Neural progenitor cell (in vitro differentiated cells): ENCODE data around the gene GRIN2A. TPM values are rescaled to one million over a fixed set of nuclear protein-coding genes. Genes with fewer than 3 reads are reported as not detected.

Experiments used
- DNase-seq: peaks from one replicate; pipeline ENCODE4 v3.0.0-alpha.2; 2016; ENCODE audit warnings: low spot score
- H2AFZ ChIP-seq: fragments of 200-600 bp; sonication (generic); replicated peaks from 2 replicates; pipeline ENCODE4 v1.6.1; 2016; ENCODE audit warnings: antibody characterized with exemption
- H3F3A ChIP-seq: fragments of 200-600 bp; sonication (generic); 2 replicates; pipeline ENCODE4 v1.6.1; 2016; ENCODE audit warnings: antibody characterized with exemption, low read depth
- H3K27ac ChIP-seq: fragments of 200-600 bp; sonication (generic); 2 replicates; pipeline ENCODE4 v1.5.1; 2016; ENCODE audit warnings: mild to moderate bottlenecking
- H3K27me3 ChIP-seq: fragments of 200-600 bp; sonication (generic); 2 replicates; pipeline ENCODE4 v1.6.1; 2016; ENCODE audit warnings: mild to moderate bottlenecking, moderate library complexity
- H3K36me3 ChIP-seq: fragments of 200-600 bp; sonication (generic); 2 replicates; pipeline ENCODE4 v1.5.1; 2016
- H3K4me1 ChIP-seq: fragments of 200-600 bp; sonication (generic); 2 replicates; pipeline ENCODE4 v1.6.1; 2016; ENCODE audit warnings: mixed run types
- H3K4me2 ChIP-seq: fragments of 200-600 bp; sonication (generic); 2 replicates; pipeline ENCODE4 v1.6.1; 2016
- H3K4me3 ChIP-seq: fragments of 200-600 bp; sonication (generic); 2 replicates; pipeline ENCODE4 v1.5.1; 2016
- H3K79me2 ChIP-seq: fragments of 200-600 bp; sonication (generic); 2 replicates; pipeline ENCODE4 v1.6.1; 2016; ENCODE audit warnings: low read depth
- H3K9ac ChIP-seq: fragments of 200-600 bp; sonication (generic); 2 replicates; pipeline ENCODE4 v1.6.1; 2016
- H3K9me3 ChIP-seq: fragments of 200-600 bp; sonication (generic); 2 replicates; pipeline ENCODE4 v1.5.1; 2016; ENCODE audit warnings: low read depth
- H4K20me1 ChIP-seq: fragments of 200-600 bp; sonication (generic); 2 replicates; pipeline ENCODE4 v1.6.1; 2016; ENCODE audit warnings: low read depth
- H3K27ac Mint-ChIP-seq: 3 replicates; pipeline ENCODE4 v1.8.0; 2021; ENCODE audit warnings: mixed read lengths
- H3K27me3 Mint-ChIP-seq: 2 replicates; pipeline ENCODE4 v1.8.0; 2022; ENCODE audit warnings: low read depth, mild to moderate bottlenecking, inconsistent platforms, moderate library complexity, mixed read lengths; ENCODE audit not compliant: insufficient read depth
- H3K36me3 Mint-ChIP-seq: 3 replicates; pipeline ENCODE4 v1.8.0; 2021; ENCODE audit warnings: mixed read lengths
- H3K4me1 Mint-ChIP-seq: 3 replicates; pipeline ENCODE4 v1.8.0; 2021; ENCODE audit warnings: mixed read lengths
- H3K4me3 Mint-ChIP-seq: 3 replicates; pipeline ENCODE4 v1.8.0; 2021; ENCODE audit warnings: mild to moderate bottlenecking, moderate library complexity, mixed read lengths
- H3K9me3 Mint-ChIP-seq: 3 replicates; pipeline ENCODE4 v1.8.0; 2020; ENCODE audit warnings: mixed read lengths
- CTCF ChIP-seq: fragments of 200-600 bp; sonication (generic); IDR thresholded peaks from 2 replicates; pipeline ENCODE4 v1.5.1; 2017; ENCODE audit warnings: antibody characterized with exemption, mild to moderate bottlenecking
- EZH2 ChIP-seq: fragments of 200-600 bp; sonication (generic); IDR thresholded peaks from 2 replicates; pipeline ENCODE4 v1.6.1; 2017; ENCODE audit warnings: antibody characterized with exemption, mild to moderate bottlenecking, moderate library complexity
- EZH2phosphoT487 ChIP-seq: fragments of 200-600 bp; sonication (generic); IDR thresholded peaks from 2 replicates; pipeline ENCODE4 v1.6.1; 2017; ENCODE audit warnings: antibody characterized with exemption
- total RNA-seq: library from RNA; depleted of rRNA; stranded (reverse); fragments of >200 nt; gene quantifications from 2 replicates; pipeline ENCODE4 v1.2.3, GENCODE V29; 2015; ENCODE audit warnings: low replicate concordance

GRIN2A gene
- total RNA-seq, 1 donor from 2014 or later, result 1.6 TPM

DNA sequence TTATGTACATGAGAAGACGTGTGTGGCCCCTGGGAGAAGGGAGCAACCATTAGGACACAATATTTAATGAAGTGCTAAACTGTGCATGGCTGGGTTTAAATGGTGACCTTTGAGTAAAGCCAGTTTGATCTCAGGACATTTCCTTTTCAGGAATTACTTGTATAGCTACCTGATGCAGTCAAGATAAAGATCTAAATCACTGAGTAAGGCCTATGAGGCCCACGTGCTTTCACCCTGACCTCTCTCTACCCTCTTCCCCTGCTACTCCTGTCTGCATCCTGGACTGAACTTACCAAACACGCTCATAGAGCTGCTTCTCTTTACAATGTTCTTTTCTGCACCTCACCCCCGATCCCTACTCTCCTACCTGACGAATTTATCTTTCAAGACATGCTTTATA lies 98.9 kb downstream of the GRIN2A start:
- no peak overlapping the region for H3K4me2 ChIP-seq
- H3K79me2 ChIP-seq, result no peaks in the 10 kb centered on the region
- H3K36me3 ChIP-seq, result no peaks in the 10 kb centered on the region
- H3K27me3 ChIP-seq, result no peaks in the 10 kb centered on the region
- H3K4me1 Mint-ChIP-seq, result peaks cover 29% of the 10 kb centered on the region
- no peak overlapping the region for H3K27ac ChIP-seq
- H3K27ac Mint-ChIP-seq, result peak overlapping the region; percentile 27
- peaks cover 15% of the 10 kb centered on the region for H3K4me1 ChIP-seq
- no peak overlapping the region for H3K4me3 ChIP-seq
- H3K27me3 Mint-ChIP-seq, result peaks cover 3% of the 10 kb centered on the region
- no peaks in the 10 kb centered on the region for H3F3A ChIP-seq
- no peak overlapping the region for H3K9ac ChIP-seq
- H3K36me3 Mint-ChIP-seq, result no peaks in the 10 kb centered on the region
- H4K20me1 ChIP-seq, result no peaks in the 10 kb centered on the region
- DNase-seq, result no peak
- no peak overlapping the region for H2AFZ ChIP-seq
- H3K4me3 Mint-ChIP-seq, result no peak overlapping the region
- no peaks in the 10 kb centered on the region for H3K9me3 ChIP-seq
- H3K9me3 Mint-ChIP-seq, result no peaks in the 10 kb centered on the region
- no peak for TF ChIP-seq EZH2phosphoT487
- TF ChIP-seq CTCF, result no peak
- TF ChIP-seq EZH2, result no peak

- Mint-ChIP-seq H3K27ac (no peak overlapping the region), H3K36me3 (no peaks in the 10 kb centered on the region), H3K4me3 (no peak overlapping the region), H3K9me3 (no peaks in the 10 kb centered on the region), H3K27me3 (peaks cover 3% of the 10 kb centered on the region), H3K4me1 (peaks cover 32% of the 10 kb centered on the region)
- no peaks in the 10 kb centered on the region for H3F3A ChIP-seq
- H3K36me3 ChIP-seq, result no peaks in the 10 kb centered on the region
- no peaks in the 10 kb centered on the region for H4K20me1 ChIP-seq
- H3K4me2 ChIP-seq, result peak overlapping the region; percentile 57
- no peaks in the 10 kb centered on the region for H3K79me2 ChIP-seq
- TF ChIP-seq EZH2 (no peak), EZH2phosphoT487 (no peak), CTCF (no peak)
- H3K9ac ChIP-seq, result no peak overlapping the region
- H3K9me3 ChIP-seq, result no peaks in the 10 kb centered on the region
- peaks cover 15% of the 10 kb centered on the region for H3K4me1 ChIP-seq
- no peaks in the 10 kb centered on the region for H3K27me3 ChIP-seq
- no peak overlapping the region for H3K4me3 ChIP-seq
- DNase-seq, result peak; percentile 67
- no peak overlapping the region for H3K27ac ChIP-seq
- no peak overlapping the region for H2AFZ ChIP-seq
Observed at GRCh38 chr16:10081201-10081940, 100.9 kb downstream of the GRIN2A start.

- Histone ChIP-seq H3K27ac (no peak overlapping the region), H2AFZ (no peak overlapping the region), H3K27me3 (no peaks in the 10 kb centered on the region), H3K9ac (no peak overlapping the region), H3K36me3 (no peaks in the 10 kb centered on the region), H3K79me2 (no peaks in the 10 kb centered on the region), H3K4me1 (peaks cover 15% of the 10 kb centered on the region), H3K4me3 (no peak overlapping the region), H3K9me3 (no peaks in the 10 kb centered on the region), H3F3A (no peaks in the 10 kb centered on the region), H3K4me2 (no peak overlapping the region), H4K20me1 (no peaks in the 10 kb centered on the region)
- no peaks in the 10 kb centered on the region for H3K9me3 Mint-ChIP-seq
- H3K4me1 Mint-ChIP-seq, result peaks cover 32% of the 10 kb centered on the region
- H3K27ac Mint-ChIP-seq, result no peak overlapping the region
- no peak overlapping the region for H3K4me3 Mint-ChIP-seq
- DNase-seq, result no peak
- TF ChIP-seq CTCF, result no peak
- no peak for TF ChIP-seq EZH2phosphoT487
- TF ChIP-seq EZH2, result no peak
- H3K36me3 Mint-ChIP-seq, result no peaks in the 10 kb centered on the region
- H3K27me3 Mint-ChIP-seq, result peaks cover 3% of the 10 kb centered on the region
Observed at GRCh38 chr16:10080051-10080772, 102.0 kb downstream of the GRIN2A start.
